SK-N-MC (cell line): ENCODE data around the gene GALNT15.

Experiments
- DNase-seq: peaks from one replicate; pipeline ENCODE4 v3.0.0-alpha.2; 2011; ENCODE audit warnings: low read depth, low spot score
- H3K27ac ChIP-seq: fragments of 200-600 bp; sonication (generic); 2 replicates; pipeline ENCODE4 v1.5.1; 2016; ENCODE audit warnings: mixed run types
- H3K36me3 ChIP-seq: fragments of 200-600 bp; sonication (generic); 2 replicates; pipeline ENCODE4 v1.6.1; 2017; ENCODE audit warnings: antibody characterized with exemption, low read length, mixed read lengths; ENCODE audit not compliant: insufficient read depth
- H3K4me3 ChIP-seq: fragments of 200-600 bp; sonication (generic); 2 replicates; pipeline ENCODE4 v1.5.1; 2016
- H3K9ac ChIP-seq: fragments of 200-600 bp; sonication (generic); 2 replicates; pipeline ENCODE4 v1.8.0; 2017; ENCODE audit warnings: mixed run types, mixed read lengths; ENCODE audit not compliant: insufficient read length
- H3K9me3 ChIP-seq: fragments of 200-600 bp; sonication (generic); 2 replicates; pipeline ENCODE4 v1.6.1; 2017; ENCODE audit warnings: low read depth, mild to moderate bottlenecking, antibody characterized with exemption, low read length, moderate library complexity, mixed read lengths
- EZH2 ChIP-seq: fragments of 200-600 bp; sonication (generic); IDR thresholded peaks from one replicate; pipeline ENCODE4 v1.6.1; 2017; ENCODE audit warnings: antibody characterized with exemption
- FOXP2 ChIP-seq: optimal IDR thresholded peaks from 2 replicates; pipeline ENCODE3; 2011; ENCODE audit warnings: mild to moderate bottlenecking, moderate library complexity; ENCODE audit not compliant: insufficient read depth; ENCODE audit errors: extremely low read length, control extremely low read depth
- POLR2AphosphoS5 ChIP-seq: IDR thresholded peaks from 2 replicates; pipeline ENCODE4 v1.6.1; 2012; ENCODE audit warnings: mild to moderate bottlenecking, low read depth, low read length, borderline replicate concordance

Gene GALNT15

DNA sequence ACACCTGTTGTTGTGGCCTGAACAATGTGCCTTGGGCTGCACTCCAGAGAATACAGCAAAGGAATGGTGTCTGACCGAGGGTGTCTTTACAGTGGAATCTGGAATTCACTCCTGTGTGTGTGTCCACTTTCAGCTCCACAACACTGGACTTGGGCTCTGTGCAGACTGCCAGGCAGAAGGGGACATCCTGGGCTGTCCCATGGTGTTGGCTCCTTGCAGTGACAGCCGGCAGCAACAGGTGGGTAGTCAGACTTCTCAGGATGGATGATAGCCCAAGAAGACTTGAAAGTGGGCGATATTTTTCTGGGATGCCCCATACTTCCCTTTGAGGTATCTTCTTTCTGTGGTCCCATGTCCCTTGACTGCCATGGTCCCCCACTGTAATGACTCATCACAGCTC, 45.3 kb downstream of the GALNT15 start:
- no peak overlapping the region for H3K4me3 ChIP-seq
- H3K27ac ChIP-seq = no peak overlapping the region
- H3K9me3 ChIP-seq = no peaks in the 10 kb centered on the region
- no peak overlapping the region for H3K9ac ChIP-seq
- no peaks in the 10 kb centered on the region for H3K36me3 ChIP-seq
- no peak for DNase-seq
- TF ChIP-seq FOXP2 = no peak
- no peak for TF ChIP-seq EZH2
- TF ChIP-seq POLR2AphosphoS5 = no peak

DNA sequence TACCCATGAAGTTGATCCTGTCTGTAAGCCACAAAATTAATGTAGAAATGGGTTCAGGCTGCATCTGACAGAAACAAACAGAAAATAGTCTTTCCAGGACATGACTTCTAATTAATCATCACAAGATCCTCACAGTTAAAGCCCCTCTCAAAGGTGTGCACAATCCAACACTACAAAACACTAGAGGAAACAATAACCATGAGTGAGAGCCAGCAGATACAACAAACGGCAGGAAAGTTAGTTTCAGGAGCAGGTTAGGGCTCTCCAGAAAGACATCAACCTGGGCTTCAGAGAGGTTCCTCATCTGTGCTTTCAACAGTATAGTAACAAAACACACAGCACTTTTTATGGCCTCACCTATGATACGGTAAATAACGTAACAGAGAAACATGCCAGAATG, 47.5 kb downstream of the GALNT15 start:
- no peaks in the 10 kb centered on the region for H3K9me3 ChIP-seq
- no peak overlapping the region for H3K4me3 ChIP-seq
- H3K36me3 ChIP-seq = no peaks in the 10 kb centered on the region
- TF ChIP-seq FOXP2 = no peak
- H3K27ac ChIP-seq = no peak overlapping the region
- no peak overlapping the region for H3K9ac ChIP-seq
- no peak for DNase-seq

GRCh38 chr3:16222547-16222946, 48.1 kb downstream of the GALNT15 start:
- no peaks in the 10 kb centered on the region for H3K36me3 ChIP-seq
- no peaks in the 10 kb centered on the region for H3K9me3 ChIP-seq
- TF ChIP-seq FOXP2 (no peak), POLR2AphosphoS5 (no peak), EZH2 (no peak)
- no peak for DNase-seq
- no peak overlapping the region for H3K9ac ChIP-seq
- no peak overlapping the region for H3K27ac ChIP-seq
- no peak overlapping the region for H3K4me3 ChIP-seq

GRCh38 chr3:16224325-16224724, 49.8 kb downstream of the GALNT15 start:
- Histone ChIP-seq H3K9ac (no peak overlapping the region), H3K27ac (no peak overlapping the region), H3K4me3 (no peak overlapping the region), H3K36me3 (no peaks in the 10 kb centered on the region), H3K9me3 (no peaks in the 10 kb centered on the region)
- DNase-seq = no peak
- no peak for TF ChIP-seq FOXP2
- no peak for TF ChIP-seq EZH2
- TF ChIP-seq POLR2AphosphoS5 = no peak

DNA sequence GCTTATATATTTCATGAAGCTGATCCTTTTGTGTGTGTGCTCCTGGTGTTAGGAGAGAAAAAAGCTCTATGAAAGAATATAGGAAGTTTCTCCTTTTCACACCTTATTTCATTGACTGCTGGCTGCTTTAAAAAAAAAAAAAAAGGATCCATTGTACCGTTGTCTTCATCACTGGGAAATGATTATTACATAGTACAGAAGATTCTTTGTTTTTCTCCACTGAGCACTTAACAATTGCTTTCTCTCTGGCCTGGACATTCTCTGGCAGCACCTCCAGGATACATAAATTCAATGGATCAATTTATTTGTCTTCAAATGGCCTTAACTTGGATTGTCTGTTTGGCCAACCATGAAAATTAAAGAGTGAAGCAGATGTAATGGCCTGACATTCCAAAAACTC, 53.1 kb downstream of the GALNT15 start:
- DNase-seq = no peak

GRCh38 chr3:16229681-16230080, 55.2 kb downstream of the GALNT15 start:
- TF ChIP-seq FOXP2 (no peak), POLR2AphosphoS5 (no peak), EZH2 (no peak)
- no peak for DNase-seq
- no peaks in the 10 kb centered on the region for H3K36me3 ChIP-seq
- H3K27ac ChIP-seq = no peak overlapping the region
- H3K4me3 ChIP-seq = no peak overlapping the region
- H3K9me3 ChIP-seq = no peaks in the 10 kb centered on the region
- H3K9ac ChIP-seq = no peak overlapping the region

More for the DNA sequence above, 53.1 kb downstream of the GALNT15 start:
- TF ChIP-seq POLR2AphosphoS5 = no peak
- TF ChIP-seq EZH2 = no peak
- TF ChIP-seq FOXP2 = no peak
- H3K9ac ChIP-seq = no peak overlapping the region
- H3K27ac ChIP-seq = no peak overlapping the region
- H3K4me3 ChIP-seq = no peak overlapping the region
- H3K9me3 ChIP-seq = no peaks in the 10 kb centered on the region
- no peaks in the 10 kb centered on the region for H3K36me3 ChIP-seq

GRCh38 chr3:16231983-16232382, 57.5 kb downstream of the GALNT15 start:
- Histone ChIP-seq H3K9ac (no peak overlapping the region), H3K4me3 (no peak overlapping the region), H3K9me3 (no peaks in the 10 kb centered on the region), H3K27ac (no peak overlapping the region), H3K36me3 (no peaks in the 10 kb centered on the region)
- no peak for DNase-seq
- no peak for TF ChIP-seq POLR2AphosphoS5

- Histone ChIP-seq H3K9ac (no peak overlapping the region), H3K4me3 (no peak overlapping the region), H3K9me3 (no peaks in the 10 kb centered on the region), H3K36me3 (no peaks in the 10 kb centered on the region), H3K27ac (no peak overlapping the region)
- TF ChIP-seq POLR2AphosphoS5 (no peak), EZH2 (no peak), FOXP2 (no peak)
- no peak for DNase-seq
Observed at GRCh38 chr3:16233806-16234205, 59.3 kb downstream of the GALNT15 start.

- H3K4me3 ChIP-seq = no peak overlapping the region
- no peak overlapping the region for H3K27ac ChIP-seq
- TF ChIP-seq EZH2 = no peak
- no peak for TF ChIP-seq FOXP2
- no peak for TF ChIP-seq POLR2AphosphoS5
- no peaks in the 10 kb centered on the region for H3K9me3 ChIP-seq
- no peak for DNase-seq
- H3K36me3 ChIP-seq = no peaks in the 10 kb centered on the region
- no peak overlapping the region for H3K9ac ChIP-seq
Observed at GRCh38 chr3:16234281-16234680, 59.8 kb downstream of the GALNT15 start.
